ENCODE measurements around the gene CTRB1.

Gene CTRB1

GRCh38 chr16:75225678-75226515, 7.1 kb downstream of the CTRB1 start:
- DNase-seq (ENCODE audit: low read depth, low spot score), result no peak

DNA sequence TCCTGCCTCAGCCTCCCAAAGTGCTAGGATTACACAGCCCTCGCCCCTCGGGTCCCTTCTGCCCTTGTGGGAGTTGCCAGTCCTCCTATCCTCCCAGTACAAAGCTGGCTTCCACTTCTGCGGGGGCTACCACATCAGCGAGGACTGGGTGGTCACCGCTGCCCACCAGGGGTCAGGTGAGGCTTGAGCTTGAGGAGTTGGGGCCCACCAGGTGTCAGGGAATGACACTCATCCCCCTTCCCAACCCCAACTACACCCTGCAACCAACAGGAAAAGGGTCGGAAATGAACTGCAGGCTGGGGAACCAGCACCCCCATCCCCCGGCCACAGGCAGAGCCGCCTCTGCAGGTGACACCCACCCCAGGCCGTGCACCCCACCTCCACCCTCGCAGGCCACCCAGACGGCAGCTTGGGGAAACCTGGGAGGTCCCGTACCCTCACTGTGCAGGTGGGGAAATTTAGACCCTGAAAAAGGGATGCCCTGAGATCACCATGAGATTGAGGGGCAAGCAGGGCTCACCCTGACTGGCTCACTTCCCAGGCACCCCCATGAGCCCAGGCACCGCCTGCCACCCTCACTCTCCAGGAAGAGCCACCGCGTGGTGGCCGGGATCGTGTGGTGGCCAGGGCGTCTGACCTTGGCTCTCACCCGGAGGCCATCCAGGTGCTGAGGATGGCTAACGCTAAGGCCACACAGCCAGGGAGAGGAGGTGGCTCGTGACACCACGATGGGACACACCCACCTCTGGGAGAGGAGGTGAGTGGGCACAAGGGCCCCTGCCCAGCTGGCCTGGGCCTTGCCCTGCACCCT, 8.0 kb downstream of the CTRB1 start:
- no peak for DNase-seq (ENCODE audit: low read depth, low spot score)

DNA sequence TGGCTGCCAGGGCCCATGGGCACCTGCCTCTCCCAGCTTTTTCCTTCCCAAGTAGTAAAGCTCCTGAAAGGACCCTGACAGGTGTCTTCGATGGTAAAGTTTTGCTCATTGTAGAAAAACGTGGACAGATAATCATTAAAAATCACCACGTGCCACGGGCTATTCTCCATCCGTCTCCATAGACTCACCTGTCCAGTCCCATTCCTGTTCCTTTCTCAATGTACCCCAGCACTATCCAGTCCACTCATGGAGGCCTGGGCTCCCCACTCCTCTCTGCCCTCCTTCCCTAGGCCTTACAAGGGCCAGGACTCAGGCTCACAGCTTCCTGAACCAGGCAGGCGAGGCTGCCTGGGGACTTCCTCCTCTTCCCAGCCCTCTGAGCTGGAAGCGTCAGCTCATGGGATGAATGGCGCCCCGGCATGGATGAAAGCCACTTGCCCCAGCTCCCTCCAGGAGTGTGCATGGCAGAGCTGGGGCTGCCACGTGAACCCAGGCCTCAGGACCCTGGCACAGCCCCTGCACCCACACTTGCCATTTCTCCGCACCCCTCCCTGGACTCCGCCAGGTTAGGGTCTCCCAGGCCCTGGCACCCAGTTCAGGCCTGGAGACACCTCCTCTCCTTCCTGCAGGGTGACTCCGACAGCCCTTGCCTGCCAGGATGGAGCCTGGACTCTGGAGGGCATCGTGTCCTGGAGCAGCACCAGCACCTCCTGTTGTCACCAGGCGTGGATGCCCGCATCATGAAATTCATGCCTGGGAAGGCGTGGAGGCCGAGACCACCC, 8.8 kb downstream of the CTRB1 start:
- DNase-seq (ENCODE audit: low read depth, low spot score), result no peak

DNA sequence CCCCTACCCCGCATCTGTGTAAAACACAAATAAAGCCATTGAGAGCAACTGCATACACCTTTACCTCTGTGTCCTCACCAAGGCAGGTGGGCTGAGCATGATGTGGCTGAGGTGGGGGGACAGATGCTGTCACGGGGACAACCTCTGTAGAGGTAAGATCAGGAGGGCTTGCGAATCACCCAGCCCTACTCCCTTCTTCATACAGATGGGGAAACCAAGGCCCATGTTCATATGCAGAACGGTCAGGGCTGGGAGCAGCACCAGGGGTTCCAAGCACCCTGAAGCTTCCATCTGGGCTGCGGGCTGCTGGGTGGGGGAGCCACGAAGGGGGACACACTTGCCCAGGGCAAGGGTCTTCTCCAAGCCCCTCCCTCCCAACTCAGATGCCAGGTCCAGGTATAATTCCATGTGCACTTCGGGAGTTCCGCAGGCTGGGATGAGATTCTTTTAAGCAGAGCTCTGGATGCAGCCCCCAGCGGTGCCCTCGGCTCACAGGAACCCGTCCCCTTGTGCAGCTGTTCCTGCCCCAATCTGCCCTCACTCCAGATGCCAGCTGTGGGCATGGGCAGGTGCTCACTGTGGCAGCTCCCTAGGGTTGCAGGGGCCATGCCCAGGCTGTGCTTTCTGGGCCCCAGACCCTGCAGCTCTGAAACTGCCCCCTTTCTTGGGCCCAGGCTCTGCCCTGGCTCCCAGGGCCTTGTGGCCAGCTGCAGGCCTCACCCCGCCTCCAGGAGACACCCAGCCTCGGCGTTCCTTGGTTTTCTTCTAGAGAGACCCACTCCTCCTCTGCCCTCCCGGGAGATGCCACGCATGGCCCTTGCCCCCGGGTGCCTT, 9.6 kb downstream of the CTRB1 start:
- DNase-seq (ENCODE audit: low read depth, low spot score), result no peak

GRCh38 chr16:75229172-75230031, 10.6 kb downstream of the CTRB1 start:
- DNase-seq (ENCODE audit: low read depth, low spot score), result no peak

- no peak for DNase-seq (ENCODE audit: low read depth, low spot score)
Observed at GRCh38 chr16:75230471-75231110, 11.8 kb downstream of the CTRB1 start.

GRCh38 chr16:75231570-75231969, 12.8 kb downstream of the CTRB1 start:
- DNase-seq (ENCODE audit: low read depth, low spot score), result no peak

GRCh38 chr16:75233611-75233938, 14.8 kb downstream of the CTRB1 start:
- DNase-seq (ENCODE audit: low read depth, low spot score), result no peak

DNA sequence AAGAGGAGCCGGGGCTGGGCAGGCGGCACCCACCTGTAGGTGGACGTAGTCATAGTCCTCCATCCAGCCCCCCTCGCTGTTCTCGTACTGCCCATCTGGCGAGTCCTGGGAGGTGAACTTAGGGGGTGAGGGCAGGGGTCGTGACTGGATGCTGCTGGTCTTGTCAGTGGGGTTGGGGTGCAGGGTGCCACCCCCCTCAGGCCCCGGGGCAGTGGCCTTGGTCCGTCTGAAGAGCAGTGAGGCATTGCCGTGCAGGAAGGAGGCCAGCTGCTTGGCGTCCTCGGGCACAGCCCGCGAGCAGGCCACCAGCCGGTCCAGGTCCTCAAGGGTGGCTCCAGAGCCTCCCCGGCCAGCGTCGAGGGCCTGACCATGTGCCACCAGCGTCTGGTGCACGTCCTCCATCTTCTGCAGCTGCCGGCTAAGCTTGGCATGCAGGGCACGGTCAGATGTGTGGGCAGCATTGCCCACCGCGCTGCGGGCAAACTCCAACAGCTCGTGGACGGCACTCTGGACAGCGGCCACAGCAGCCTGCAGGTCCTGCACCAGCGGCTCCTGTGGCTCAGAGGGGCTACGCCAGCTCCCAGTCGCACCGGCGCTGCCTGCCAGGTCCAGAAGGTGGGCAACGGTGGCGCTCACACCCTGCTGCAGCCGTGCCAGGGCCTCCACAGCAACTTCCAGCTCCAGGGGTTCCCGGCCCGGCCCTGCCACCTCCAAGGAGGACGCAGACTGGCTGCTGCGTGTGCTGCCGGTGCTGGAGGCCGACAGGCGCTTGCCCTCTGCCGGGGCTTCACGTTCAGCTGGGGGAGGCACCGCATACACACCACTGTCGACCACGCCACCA, 16.3 kb downstream of the CTRB1 start:
- DNase-seq (ENCODE audit: low read depth, low spot score), result no peak

DNA sequence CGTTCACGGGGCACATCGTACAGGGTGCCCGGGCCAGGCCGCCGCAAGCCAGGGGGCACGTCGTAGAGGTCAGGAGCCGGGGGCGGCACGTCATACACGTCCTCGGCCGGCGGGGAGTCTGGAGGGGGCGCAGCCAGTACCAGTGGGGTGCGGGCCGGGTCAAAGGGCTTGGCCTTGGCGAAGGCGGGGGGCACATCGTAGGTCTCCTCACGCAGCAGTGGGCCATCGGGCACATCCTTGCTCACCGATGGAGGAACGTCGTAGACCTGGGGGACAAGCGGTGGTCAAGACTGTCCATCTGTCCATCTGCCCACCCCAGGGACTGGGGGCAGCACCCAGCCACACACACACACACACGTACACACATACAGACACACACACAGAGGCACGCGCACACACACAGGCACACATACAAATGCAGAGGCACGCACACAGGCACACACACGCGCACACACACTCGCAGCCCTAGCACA, 17.0 kb downstream of the CTRB1 start:
- no peak for DNase-seq (ENCODE audit: low read depth, low spot score)

DNA sequence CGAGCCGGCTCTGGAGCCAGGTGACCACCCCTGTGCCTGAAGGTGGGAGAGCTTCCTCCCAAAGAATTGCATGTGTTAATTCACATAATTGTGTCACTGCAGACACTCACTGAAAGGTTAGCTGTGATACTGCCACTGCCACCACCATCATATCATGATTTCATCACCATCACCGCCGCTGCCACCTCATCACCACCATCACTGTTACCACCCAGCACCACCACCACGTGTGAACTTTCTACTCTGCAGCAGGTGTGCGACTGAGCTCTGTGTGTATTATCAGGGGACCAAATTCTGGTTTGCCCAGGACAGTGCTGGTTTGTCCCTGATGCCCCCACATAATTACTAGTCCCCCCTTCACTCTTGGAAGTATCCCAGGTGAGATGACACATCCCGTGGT, 17.4 kb downstream of the CTRB1 start:
- DNase-seq (ENCODE audit: low read depth, low spot score), result no peak

GRCh38 chr16:75236736-75237397, 18.1 kb downstream of the CTRB1 start:
- DNase-seq (ENCODE audit: low read depth, low spot score), result no peak

GRCh38 chr16:75237398-75238131, 18.8 kb downstream of the CTRB1 start:
- no peak for DNase-seq (ENCODE audit: low read depth, low spot score)

DNA sequence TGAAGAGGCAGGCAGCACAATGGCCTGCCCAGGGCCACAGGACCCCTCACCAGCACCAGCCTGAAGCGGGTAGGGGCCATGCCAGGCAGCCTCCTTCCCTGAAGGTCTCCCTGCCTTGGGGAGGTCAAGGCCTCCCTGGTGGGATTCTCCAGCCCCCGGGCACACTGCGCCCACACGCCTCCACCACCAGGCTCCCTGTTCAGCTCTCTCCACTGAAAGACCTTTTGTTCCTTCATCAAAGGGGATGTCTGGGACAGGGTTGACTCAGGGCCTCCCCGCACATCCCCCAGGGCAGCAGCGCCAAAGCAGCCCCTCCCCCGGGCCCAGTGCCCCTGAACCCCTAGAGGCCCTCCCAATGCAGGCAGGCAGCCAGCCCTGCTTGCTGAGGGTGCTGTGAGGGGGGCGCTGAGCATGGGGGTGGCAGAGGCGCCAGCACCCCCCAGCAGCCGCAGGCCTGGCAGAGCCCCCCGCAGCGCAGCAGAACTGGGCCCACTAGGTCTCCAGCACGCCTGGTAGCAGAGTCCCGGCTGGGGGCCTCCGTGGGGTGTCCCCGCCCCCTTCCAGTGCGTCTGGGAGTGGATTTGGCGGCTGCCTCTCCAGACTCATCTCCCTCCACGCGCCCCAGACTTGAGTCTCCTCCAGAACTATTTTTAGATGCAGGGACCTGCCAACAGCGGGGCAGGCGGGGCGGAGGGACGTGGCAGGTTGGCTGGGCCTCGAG, 19.5 kb downstream of the CTRB1 start:
- no peak for DNase-seq (ENCODE audit: low read depth, low spot score)

GRCh38 chr16:75238853-75239541, 20.2 kb downstream of the CTRB1 start:
- no peak for DNase-seq (ENCODE audit: low read depth, low spot score)

- DNase-seq (ENCODE audit: low read depth, low spot score), result no peak
Observed at GRCh38 chr16:75239542-75240122, 20.8 kb downstream of the CTRB1 start.
